Renal cortex interstitium (tissue), 11 donors: ENCODE measurements around the gene TOGARAM1. TPM values are rescaled to one million over a fixed set of nuclear protein-coding genes. Genes with fewer than 3 reads are reported as not detected.

Source experiments
- DNase-seq, 11 donors: peaks; one replicate each; pipeline ENCODE4 v3.0.0-alpha.2; 2013; ENCODE audit warnings: low read depth in 9 of 11, low spot score in 4 of 11; ENCODE audit errors: extremely low read depth in 1 of 11
- polyA plus RNA-seq, 3 donors: library from polyadenylated mRNA; unstranded; fragments of 120-200 nt; gene quantifications; one replicate each; pipeline ENCODE4 v1.2.1, GENCODE V29; 2013; ENCODE audit not compliant: insufficient read length in 3 of 3

The TOGARAM1 gene
- polyA plus RNA-seq, 3 donors, result 29.2 to 43.3 (median 41.8) TPM

GRCh38 chr14:44995196-44995595, 33.2 kb downstream of the TOGARAM1 start:
- no peak for DNase-seq

GRCh38 chr14:44995770-44996294, 33.8 kb downstream of the TOGARAM1 start:
- no peak for DNase-seq

- no peak for DNase-seq
These were observed 41.9 kb downstream of the TOGARAM1 start for GRCh38 chr14:45003924-45004323.

GRCh38 chr14:45015133-45015532, 53.1 kb downstream of the TOGARAM1 start:
- no peak for DNase-seq

DNA sequence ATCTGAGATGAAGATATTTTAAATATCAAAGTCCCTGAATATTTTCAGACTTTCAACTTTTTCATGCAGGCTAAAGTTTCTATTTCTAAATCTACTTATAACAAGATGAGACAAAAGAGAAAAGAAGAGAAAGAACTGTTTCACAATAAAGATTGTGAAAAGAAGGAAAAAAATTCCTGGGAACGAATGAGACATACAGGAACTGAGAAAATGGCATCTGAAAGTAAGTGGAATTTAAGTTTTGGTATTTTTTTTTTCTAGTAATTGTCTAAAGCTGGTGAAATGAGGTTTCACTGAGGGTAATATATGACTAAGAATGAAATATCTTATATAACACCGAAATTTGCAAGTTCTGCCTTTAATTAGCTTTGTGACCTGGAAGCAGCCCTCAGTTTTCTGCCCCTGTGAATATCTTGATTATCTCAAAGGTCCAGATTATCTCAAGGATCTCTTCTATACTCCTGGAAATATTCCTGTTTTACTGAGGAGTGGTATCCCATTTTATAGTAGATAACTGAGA, 66.2 kb downstream of the TOGARAM1 start:
- DNase-seq, result no peak

DNA sequence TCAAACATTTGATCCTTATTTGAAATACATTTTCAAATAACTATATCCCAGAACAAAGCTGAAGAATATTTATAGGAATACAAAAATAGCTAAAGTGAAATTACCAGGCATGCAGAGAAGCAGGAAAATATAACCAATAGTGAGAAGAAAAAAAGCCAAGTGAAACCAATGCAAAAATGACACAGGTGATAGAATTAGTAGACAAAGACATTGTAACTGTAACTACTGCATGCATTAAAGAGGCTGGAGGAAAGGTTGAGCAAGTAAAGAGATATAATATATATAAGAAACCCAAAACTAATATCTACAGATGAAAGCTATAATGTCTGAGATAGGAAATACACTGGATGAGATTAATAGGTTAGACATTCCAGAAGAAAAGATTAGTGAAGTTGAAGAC, 72.7 kb downstream of the TOGARAM1 start:
- no peak for DNase-seq

GRCh38 chr14:45038256-45038655, 76.3 kb downstream of the TOGARAM1 start:
- no peak for DNase-seq

DNA sequence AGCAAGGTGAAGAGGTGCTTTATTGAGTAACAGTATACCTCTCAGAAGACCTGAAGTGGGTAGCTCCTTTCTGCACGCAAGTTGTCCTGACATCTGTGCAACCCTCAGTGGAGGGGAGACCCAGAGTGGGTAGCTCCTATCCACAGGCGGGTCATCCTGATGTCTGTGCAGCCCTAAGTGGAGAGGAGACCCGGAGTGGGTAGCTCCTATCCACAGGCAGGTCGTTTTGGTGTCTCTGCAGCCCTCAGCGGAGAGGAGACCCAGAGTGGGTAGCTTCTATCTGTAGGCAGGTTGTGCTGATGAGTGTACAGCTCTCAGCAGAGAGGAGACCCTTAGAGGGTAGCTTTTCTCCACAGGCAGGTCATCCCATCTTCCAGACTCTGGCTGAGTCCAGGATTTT, 76.9 kb downstream of the TOGARAM1 start:
- DNase-seq, result no peak

DNA sequence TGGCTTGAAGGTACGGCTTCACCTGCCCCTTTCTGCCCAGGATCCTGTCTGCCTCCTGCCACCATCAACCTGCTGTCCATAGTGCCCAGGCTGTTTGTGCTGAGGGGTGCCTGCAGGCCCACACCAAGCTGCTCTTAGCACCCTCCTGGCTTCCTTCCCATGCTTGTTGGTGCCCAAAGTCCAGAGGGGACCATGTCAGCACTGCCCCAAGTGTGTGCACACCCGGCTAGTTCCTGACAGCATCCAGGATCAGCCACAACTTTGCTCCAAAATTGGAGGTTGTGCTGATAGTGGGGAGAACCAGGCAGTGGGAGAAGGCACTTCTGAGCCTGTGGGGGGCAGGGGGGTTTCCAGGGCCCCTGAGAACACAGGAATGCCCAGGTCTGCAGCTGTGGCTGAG, 77.4 kb downstream of the TOGARAM1 start:
- DNase-seq, result no peak

GRCh38 chr14:45041641-45042040, 79.7 kb downstream of the TOGARAM1 start:
- no peak for DNase-seq

GRCh38 chr14:45044638-45045037, 82.6 kb downstream of the TOGARAM1 start:
- no peak for DNase-seq

DNA sequence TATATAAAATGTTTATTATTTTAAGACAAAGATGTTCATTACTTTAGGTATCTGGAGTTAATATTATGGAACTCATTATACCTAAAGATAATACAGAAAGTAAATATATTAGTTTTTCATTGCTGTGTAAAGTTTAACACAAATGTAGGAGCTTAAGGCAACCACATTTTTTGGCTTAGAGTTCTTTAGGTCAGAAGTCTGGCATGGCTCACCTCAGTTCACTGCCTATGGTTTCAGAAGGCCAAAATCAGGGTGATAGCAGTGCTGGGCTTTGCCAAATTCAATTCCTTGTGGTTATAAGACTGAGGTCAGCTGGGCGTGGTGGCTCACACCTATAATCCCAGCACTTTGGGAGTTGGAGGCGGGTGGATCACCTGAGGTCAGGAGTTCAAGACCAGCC, 86.4 kb downstream of the TOGARAM1 start:
- no peak for DNase-seq

GRCh38 chr14:45051180-45051579, 89.2 kb downstream of the TOGARAM1 start:
- DNase-seq, result no peak

GRCh38 chr14:45051896-45052295, 89.9 kb downstream of the TOGARAM1 start:
- no peak for DNase-seq

DNA sequence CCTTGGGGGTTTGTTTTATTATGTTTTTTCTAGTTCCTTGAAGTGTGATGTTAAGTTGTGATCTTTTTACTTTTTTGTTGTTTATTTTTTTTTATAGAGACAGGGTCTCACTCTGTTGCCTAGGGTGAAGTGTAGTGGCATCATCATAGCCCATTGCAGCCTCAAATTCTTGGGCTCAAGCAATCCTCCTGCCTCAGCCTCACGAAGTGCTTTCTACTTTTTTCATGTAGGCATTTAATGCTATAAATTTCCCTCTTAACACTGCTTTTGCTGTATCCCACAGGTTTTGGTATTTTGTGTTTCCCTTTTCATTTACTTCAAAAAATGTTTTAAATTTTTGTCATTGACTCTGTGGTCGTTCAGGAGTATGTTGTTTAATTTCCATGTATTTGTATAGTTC, 95.4 kb downstream of the TOGARAM1 start:
- no peak for DNase-seq

- DNase-seq, result no peak
These were observed 95.9 kb downstream of the TOGARAM1 start for GRCh38 chr14:45057881-45058364.

GRCh38 chr14:45060551-45060950, 98.6 kb downstream of the TOGARAM1 start:
- DNase-seq, result no peak

DNA sequence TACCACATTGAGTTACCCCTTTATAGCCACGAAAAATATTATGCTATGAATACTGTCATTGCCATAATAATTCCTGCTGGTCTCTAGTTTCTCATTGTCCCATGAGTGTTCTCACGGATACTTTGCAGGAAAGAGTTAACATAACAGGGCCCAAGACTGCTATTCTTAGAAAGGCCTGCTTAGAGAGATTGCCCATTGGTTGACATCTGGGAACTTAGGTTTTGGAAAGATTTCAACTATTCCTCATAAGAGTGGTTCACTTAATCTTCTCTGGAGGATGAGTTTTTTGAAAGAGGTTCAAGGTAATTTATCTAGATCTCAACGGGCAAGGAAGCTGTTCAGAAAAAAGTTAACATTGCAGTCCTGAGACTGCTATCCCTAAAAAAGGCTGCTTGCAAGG, 103.5 kb downstream of the TOGARAM1 start:
- no peak for DNase-seq

DNA sequence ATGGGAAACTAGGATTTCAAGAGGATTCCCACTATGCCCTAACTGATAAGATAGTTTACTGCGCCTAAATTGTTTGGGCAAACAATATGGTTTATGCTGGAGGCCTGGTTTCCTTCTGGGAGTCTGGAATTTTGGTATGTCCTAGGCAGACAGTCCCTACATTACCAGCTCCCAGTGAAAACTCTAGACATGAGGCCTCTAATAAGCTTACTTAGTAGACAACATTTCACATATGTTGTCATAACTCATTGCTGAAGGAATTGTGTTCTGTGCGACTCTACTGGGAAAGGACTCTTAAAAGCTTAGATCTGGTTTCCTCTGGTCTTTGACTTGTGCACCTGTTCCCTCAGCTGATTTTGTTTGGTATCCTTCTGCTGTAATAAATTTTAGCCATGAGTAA, 104.0 kb downstream of the TOGARAM1 start:
- DNase-seq, result no peak

DNA sequence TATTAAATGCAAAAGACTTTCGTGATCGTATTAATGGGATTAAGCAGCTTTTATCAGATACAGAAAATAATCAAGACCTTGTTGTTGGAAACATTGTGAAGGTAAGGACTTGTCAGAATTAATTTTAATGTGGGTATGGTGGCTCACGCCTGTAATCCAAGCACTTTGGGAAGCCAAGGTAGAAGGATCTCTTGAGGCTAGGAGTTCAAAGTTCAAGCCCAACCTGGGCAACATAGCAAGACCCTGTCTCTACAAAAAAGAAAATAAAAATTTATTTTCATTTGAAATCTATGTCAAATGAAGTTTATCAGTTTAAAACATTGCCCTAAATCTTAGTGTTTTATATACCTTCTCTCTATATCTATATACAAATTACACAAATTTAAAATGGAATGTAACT, 104.7 kb downstream of the TOGARAM1 start:
- DNase-seq, result no peak

- no peak for DNase-seq
These were observed 106.4 kb downstream of the TOGARAM1 start for GRCh38 chr14:45068396-45068795.
